GM10248 (cell line): ENCODE results near the gene SNX8.
A peak's percentile ranks its signal among the peaks of the same experiment; 100 is the strongest.
"Not testable (repeated sequence)": the region's sequence is repeated elsewhere in the genome, so short reads cannot be mapped to it uniquely, and the experiment has no call there.

ENCODE experiments used
- CTCF ChIA-PET: fragments of 300-600 bp; sonication (Branson Sonifier 250); formaldehyde crosslinking; extraction: SDS; loops from one replicate; lab custom pipeline; 2021; ENCODE audit warnings: antibody characterized with exemption; lab: Yijun Ruan, JAX
- POLR2A ChIA-PET: fragments of 350-650 bp; sonication (Branson Sonifier 250); formaldehyde crosslinking; extraction: SDS; loops from one replicate; lab custom pipeline; 2020; ENCODE audit warnings: antibody characterized with exemption; lab: Yijun Ruan, JAX
- DNase-seq: peaks from one replicate; pipeline ENCODE4 v3.0.0; 2012; ENCODE audit errors: extremely low spot score
- TF ChIP-seq, protein P1 (sequence below): IDR thresholded peaks from 2 replicates; pipeline ENCODE4 v1.5.1; 2012; ENCODE audit warnings: mild to moderate bottlenecking, low read depth; ENCODE audit errors: extremely low read depth, missing control alignments, control extremely low read depth

Gene SNX8

DNA sequence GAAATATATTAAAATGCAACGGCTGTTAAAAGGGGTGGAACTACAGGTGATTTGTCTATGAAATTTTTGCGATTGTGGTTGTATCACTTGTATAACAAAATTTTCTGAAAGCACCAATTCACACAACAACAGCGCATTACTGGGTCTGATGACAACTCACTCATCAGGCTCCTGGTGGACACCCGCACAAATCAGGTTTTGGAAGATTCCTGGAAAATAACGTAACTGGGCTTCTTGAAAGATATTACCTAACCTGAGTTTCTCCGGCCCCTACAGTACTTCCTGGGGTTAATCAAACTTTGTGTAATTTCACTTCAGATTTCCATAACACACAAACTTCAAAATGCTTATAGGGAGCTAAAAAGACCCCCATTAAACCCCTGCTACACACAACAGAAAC lies 7.6 kb downstream of the SNX8 start:
- TF ChIP-seq, protein P1, sequence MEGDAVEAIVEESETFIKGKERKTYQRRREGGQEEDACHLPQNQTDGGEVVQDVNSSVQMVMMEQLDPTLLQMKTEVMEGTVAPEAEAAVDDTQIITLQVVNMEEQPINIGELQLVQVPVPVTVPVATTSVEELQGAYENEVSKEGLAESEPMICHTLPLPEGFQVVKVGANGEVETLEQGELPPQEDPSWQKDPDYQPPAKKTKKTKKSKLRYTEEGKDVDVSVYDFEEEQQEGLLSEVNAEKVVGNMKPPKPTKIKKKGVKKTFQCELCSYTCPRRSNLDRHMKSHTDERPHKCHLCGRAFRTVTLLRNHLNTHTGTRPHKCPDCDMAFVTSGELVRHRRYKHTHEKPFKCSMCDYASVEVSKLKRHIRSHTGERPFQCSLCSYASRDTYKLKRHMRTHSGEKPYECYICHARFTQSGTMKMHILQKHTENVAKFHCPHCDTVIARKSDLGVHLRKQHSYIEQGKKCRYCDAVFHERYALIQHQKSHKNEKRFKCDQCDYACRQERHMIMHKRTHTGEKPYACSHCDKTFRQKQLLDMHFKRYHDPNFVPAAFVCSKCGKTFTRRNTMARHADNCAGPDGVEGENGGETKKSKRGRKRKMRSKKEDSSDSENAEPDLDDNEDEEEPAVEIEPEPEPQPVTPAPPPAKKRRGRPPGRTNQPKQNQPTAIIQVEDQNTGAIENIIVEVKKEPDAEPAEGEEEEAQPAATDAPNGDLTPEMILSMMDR, result no peak
- no peak for DNase-seq
- ChIA-PET POLR2A (no interaction called here), CTCF (no interaction called here)

DNA sequence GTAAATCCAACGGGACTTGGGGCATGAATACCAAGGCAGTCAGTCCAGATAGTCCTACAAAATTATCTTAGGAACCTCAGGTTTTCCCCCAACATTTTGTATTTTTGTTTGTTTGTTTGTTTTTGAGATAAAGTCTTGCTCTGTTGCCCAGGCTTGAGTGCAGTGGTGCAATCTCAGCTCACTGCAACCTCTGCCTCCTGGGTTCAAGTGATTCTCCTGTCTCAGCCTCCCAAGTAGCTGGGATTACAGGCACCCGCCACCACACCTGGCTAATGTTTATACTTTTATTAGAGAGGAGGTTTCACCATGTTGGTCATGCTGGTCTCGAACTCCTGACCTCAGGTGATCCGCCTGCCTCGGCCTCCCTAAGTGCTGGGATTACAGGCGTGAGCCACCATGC lies 9.0 kb downstream of the SNX8 start:
- POLR2A ChIA-PET, CTCF ChIA-PET, DNase-seq: not testable (repeated sequence)

DNA sequence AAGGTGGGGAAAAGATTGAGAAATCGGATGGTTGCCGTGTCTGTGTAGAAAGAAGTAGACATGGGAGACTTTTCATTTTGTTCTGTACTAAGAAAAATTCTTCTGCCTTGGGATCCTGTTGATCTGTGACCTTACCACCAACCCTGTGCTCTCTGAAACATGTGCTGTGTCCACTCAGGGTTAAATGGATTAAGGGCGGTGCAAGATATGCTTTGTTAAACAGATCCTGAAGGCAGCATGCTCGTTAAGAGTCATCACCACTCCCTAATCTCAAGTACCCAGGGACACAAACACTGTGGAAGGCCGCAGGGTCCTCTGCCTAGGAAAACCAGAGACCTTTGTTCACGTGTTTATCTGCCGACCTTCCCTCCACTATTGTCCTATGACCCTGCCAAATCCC lies 10.7 kb downstream of the SNX8 start:
- CTCF ChIA-PET, DNase-seq, POLR2A ChIA-PET: not testable (repeated sequence)

DNA sequence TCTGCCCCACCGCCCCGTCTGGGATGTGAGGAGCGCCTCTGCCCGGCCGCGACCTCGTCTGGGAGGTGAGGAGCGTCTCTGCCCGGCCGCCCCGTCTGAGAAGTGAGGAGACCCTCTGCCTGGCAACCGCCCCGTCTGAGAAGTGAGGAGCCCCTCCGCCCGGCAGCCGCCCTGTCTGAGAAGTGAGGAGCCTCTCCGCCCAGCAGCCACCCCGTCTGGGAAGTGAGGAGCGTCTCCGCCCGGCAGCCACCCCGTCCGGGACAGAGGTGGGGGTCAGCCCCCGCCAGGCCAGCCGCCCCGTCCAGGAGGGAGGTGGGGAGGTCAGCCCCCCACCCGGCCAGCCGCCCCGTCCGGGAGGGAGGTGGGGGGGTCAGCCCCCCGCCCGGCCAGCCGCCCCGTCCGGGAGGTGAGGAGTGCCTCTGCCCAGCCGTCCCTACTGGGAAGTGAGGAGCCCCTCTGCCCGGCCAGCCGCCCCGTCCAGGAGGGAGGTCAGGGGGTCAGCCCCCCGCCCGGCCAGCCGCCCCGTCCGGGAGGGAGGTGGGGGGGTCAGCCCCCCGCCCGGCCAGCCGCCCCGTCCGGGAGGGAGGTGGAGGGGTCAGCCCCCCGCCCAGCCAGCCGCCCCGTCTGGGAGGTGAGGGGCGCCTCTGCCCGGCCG lies 11.4 kb downstream of the SNX8 start:
- DNase-seq, CTCF ChIA-PET, POLR2A ChIA-PET: not testable (repeated sequence)

DNA sequence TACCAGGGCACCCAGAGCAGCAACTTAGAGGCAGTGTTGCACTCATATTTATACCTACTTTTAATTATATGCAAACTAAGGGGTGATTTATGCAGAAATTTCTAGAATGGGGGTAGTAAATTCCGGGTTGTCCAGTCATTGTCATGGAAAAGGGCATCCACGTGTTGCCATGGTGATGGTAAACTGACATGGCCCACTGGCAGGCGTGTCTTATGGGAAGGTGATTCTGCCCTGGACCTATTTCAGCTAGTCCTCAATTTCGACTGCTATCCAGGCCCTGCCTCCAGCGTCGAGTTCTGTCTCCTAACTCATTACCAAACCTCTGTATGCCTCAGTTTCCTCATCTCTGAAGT lies 12.8 kb downstream of the SNX8 start:
- ChIA-PET POLR2A (interaction anchor here (1.0 to 1.1 kb wide), 2 partner anchors 13 to 16 kb away, joined by 3 to 5 read pairs; no protein-coding TSS in a partner anchor), CTCF (interaction anchor here (1.0 to 1.7 kb wide), 3 partner anchors 10 to 60 kb away, joined by 3 to 9 read pairs (median 4); partner anchors contain the start of genes MRM2 and NUDT1)
- TF ChIP-seq, protein P1, result no peak
- no peak for DNase-seq

DNA sequence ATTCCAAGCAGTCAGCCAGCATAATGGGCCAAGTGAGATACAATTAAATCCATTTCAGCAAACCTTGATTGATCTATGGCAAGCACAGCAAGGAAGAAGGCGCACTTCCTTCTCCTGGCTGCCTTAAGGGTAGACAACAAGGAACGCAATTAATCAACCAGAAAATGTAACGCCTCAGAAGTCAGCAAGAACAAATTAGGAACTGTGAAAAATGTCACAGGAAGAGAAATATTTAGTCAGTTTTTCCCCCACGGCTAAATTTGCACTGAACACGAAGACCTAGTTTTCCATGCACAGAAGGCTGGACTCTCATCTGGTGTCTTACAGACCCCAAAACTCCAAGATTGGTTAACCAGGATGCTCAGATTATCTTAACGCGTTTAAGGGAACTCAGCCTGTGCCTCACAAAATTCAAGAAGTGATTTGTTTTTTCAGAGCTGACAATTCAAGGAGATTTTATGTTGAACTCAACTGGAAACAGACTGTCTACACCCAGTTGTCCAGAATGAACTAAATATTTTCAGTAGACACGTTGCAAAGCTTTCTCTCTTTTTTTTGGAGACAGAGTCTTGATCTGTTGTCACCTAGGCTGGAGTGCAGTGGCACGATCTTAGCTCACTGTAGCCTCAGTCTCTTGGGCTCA lies 14.2 kb downstream of the SNX8 start:
- ChIA-PET CTCF (interaction anchor here (1.6 to 2.4 kb wide), 2 partner anchors 12 to 51 kb away, joined by 8 to 9 read pairs; no protein-coding TSS in a partner anchor), POLR2A (interaction anchor here (0.6 to 1.2 kb wide), 6 partner anchors 12 to 552 kb away, joined by 3 to 4 read pairs (median 4); no protein-coding TSS in a partner anchor)
- no peak for DNase-seq
- TF ChIP-seq, protein P1, result no peak

DNA sequence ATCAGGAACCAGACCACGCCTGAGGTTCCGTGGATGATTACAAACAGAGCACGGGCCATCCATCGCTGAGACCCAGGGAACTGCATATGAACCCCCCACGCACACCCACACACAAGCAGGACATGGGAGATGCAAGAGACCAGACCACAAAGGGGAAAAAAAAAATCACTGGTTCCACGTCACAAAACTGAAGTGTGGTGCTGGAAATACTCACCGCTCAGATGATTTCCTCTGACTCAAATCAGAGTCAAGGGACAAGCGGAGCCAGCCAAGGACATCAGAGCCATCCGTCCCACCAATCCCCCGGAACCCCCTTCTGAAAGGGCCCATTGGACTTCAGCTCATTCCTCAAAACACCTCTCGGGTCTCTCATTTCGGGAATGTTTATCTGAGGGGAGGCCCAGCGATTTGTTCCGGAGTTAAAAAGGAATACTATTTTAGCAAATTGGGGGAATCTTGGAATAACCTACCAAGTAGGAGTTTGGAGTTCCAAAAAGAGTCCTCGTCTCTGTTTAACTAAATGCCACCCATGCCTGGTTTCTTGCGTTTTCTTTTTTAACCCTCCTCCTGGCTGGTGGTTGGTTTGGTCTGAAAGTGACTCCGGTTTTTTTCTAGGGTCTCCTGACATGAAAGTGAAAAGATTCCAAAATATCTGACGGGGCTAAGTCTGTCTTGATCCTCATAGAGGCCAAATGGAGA lies 15.0 kb downstream of the SNX8 start:
- CTCF ChIA-PET, result interaction anchor here (0.6 to 2.4 kb wide), 4 partner anchors 10 to 68 kb away, joined by 3 to 8 read pairs (median 3); no protein-coding TSS in a partner anchor
- POLR2A ChIA-PET, result interaction anchor here (0.6 to 1.2 kb wide), 3 partner anchors 11 to 552 kb away, joined by 3 to 4 read pairs (median 4); no protein-coding TSS in a partner anchor
- TF ChIP-seq, protein P1, result no peak
- DNase-seq, result peak; percentile 71
